ENCODE results near the gene FGF18.

FGF18 gene

DNA sequence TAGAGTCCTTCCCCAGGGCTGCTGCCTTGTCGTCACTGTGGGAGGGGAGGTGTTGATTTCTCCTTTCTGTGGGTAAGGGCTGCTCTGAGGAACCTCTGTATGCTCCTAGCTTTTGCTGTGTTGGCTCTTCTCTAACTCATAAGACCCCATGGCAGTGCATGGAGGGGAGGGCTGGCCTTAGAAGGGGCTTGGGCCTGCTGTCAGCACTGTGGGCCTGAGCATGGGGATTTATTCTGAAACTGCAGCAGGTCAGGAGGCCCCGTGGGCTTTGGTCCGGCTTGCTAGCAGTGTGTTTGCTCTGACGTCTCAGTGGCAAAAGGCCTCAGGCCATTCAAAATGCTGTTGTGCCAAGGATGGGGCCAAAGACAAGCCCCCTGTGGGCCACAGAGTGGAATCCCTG lies 6.8 kb downstream of the FGF18 start:
- no peak for DNase-seq (ENCODE audit: low read depth, low spot score)
- no peak overlapping the region for H3K4me3 ChIP-seq (ENCODE audit: low read depth, low read length)
- in situ Hi-C loops (cut with HindIII; ENCODE audit: low sequenced_read_pairs): no loop called here
- TF ChIP-seq, protein P1, sequence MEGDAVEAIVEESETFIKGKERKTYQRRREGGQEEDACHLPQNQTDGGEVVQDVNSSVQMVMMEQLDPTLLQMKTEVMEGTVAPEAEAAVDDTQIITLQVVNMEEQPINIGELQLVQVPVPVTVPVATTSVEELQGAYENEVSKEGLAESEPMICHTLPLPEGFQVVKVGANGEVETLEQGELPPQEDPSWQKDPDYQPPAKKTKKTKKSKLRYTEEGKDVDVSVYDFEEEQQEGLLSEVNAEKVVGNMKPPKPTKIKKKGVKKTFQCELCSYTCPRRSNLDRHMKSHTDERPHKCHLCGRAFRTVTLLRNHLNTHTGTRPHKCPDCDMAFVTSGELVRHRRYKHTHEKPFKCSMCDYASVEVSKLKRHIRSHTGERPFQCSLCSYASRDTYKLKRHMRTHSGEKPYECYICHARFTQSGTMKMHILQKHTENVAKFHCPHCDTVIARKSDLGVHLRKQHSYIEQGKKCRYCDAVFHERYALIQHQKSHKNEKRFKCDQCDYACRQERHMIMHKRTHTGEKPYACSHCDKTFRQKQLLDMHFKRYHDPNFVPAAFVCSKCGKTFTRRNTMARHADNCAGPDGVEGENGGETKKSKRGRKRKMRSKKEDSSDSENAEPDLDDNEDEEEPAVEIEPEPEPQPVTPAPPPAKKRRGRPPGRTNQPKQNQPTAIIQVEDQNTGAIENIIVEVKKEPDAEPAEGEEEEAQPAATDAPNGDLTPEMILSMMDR (IDR thresholded peaks at IDR 0.05; ENCODE audit: low read depth, low read length): no peak

DNA sequence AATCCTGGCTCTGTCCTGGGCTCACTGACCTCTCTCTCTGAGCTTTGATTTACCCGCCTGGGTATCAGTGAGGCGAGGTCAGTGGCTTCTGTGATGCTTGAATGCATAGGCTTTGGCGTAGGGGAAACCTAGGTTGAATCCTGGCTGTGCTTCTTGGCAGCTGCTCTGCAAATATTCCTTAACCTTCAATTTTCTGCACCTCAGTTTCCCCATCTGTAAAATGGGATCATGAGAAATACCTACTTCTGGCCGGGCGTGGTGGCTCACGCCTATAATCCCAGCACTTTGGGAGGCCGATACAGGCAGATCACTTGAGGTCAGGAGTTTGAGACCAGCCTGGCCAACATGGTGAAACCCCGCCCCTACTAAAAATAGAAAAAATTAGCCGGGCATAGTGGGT lies 7.2 kb downstream of the FGF18 start:
- H3K4me3 ChIP-seq (ENCODE audit: low read depth, low read length): no peak overlapping the region
- in situ Hi-C loops (cut with HindIII; ENCODE audit: low sequenced_read_pairs): no loop called here
- TF ChIP-seq, protein P1 (IDR thresholded peaks at IDR 0.05; ENCODE audit: low read depth, low read length): no peak
- no peak for DNase-seq (ENCODE audit: low read depth, low spot score)

DNA sequence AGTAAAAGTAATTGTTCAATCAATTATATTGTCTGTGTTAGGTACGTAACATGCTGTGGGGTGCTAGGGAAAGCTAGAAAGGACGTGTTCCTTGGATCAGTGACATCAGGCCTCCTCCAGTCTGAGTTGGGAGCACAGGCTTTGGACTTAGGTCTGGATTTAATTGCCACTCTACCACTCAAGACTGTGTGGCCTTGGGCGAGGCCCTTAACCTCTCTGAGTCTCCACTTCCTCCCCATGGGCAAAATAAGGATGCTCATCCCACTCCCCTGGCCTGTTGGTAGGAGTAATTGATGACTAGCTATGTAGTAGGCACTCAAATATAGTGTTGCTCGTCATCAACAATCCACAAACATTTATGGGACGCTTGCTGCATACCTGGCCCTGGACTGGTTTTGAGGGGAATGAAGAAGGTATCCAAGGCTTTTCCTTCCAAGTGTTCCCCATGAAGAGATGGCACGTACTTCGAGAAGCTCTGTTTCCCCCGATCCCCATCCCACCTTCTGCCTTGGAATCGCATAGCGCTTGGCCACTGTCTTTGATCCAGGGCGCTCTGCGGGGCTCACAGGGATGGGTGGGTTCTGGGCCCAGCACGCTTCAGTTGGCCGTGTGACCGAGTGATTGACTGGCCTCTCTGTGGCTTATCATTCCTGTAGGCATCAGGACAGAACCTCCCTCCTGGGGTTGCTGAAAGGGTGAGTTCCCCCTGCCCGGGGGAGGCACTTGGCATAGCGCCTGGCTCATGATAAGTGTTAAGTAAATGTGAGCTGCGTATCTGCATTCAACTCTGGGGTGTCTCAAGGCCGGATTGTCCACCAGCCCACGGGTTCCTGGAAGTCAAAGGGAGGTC lies 8.1 kb downstream of the FGF18 start:
- in situ Hi-C loops (cut with HindIII; ENCODE audit: low sequenced_read_pairs): no loop called here
- DNase-seq (ENCODE audit: low read depth, low spot score): no peak

DNA sequence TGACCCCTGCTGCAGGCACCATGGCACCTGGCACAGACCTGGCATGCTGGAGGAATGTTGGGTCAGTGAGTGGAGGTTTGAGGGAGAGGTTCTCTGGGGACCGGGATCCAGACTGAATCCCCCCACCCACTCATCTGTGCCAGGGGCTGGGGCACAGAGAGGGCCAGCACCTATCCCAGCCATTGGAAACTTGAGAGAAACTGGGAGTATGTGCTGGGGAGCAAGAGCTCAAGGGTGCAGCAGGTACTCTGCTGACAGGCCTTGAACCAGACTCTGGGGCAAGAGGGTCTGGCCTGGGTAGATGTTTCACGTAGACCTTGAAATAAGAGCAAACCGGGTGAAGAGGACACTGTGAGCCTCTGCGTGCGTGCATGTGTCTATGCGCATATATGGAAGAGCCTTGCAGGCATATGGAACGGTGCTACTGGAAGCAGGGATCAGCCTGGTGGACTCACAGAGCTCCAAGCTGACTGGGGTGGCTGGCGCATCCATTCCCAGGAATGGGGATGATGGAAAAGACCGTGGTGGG lies 8.8 kb downstream of the FGF18 start:
- no peak overlapping the region for H3K4me3 ChIP-seq (ENCODE audit: low read depth, low read length)
- in situ Hi-C loops (cut with HindIII; ENCODE audit: low sequenced_read_pairs): no loop called here
- DNase-seq (ENCODE audit: low read depth, low spot score): no peak
- TF ChIP-seq, protein P1 (IDR thresholded peaks at IDR 0.05; ENCODE audit: low read depth, low read length): no peak

More for the DNA sequence above, 8.1 kb downstream of the FGF18 start:
- no peak overlapping the region for H3K4me3 ChIP-seq (ENCODE audit: low read depth, low read length)
- TF ChIP-seq, protein P1 (IDR thresholded peaks at IDR 0.05; ENCODE audit: low read depth, low read length): no peak

DNA sequence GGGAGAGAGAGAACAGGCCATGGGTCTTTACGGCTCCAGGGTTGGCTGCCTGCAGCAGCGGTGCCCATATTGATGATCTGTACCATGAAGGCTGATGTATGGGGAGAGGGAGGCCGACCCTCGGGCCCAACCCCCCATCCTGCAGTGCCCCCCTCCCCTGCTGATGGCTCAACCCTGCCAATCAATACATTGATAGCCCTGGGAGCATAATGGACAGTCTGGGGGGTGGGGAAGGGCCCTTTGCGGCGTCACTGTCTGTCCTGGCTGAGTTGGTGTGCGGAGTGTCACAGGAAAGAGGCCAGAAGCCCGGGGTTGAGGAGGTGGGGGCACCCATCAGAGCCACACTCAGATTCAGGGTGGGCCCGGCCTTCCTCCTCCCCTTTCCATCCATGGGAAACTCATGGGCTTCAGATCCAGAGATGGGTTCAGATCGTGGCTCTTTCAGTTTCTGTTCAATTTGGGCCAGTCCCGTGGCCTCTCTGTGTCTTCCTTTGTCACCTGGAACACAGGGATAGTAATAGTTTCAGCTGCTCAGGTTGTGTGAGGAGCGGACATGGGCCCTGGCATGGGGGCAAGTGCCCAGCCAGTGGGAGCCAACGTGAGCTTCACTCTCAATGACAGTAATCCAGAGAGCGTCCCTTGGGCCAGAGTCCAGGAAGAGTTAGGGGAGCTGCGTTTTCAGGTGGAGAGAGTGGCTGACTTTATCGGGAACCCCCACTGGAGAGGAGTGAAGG lies 9.5 kb downstream of the FGF18 start:
- TF ChIP-seq, protein P1 (IDR thresholded peaks at IDR 0.05; ENCODE audit: low read depth, low read length): no peak
- in situ Hi-C loops (cut with HindIII; ENCODE audit: low sequenced_read_pairs): no loop called here
- DNase-seq (ENCODE audit: low read depth, low spot score): no peak
- no peak overlapping the region for H3K4me3 ChIP-seq (ENCODE audit: low read depth, low read length)

DNA sequence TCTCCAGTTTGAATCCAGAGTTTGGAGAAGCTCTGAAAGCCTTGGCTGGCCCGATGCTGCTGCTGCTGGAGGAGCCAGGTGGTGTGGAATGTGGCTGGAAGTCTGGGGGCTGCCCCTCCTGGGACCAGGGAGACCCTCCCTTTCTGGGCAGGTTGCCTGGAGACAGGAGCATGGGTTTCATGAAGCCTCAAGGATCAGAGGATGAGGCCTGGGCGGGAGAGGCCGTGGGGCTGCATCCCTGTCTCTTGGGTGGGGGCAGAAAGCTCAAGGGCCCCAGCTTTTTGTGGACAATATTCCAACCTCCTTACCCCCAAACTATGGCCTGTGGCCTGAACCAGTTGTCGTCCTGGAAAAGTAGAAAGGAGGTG lies 10.1 kb downstream of the FGF18 start:
- no peak for DNase-seq (ENCODE audit: low read depth, low spot score)
- in situ Hi-C loops (cut with HindIII; ENCODE audit: low sequenced_read_pairs): no loop called here
- TF ChIP-seq, protein P1 (IDR thresholded peaks at IDR 0.05; ENCODE audit: low read depth, low read length): no peak

More for the DNA sequence above, 10.1 kb downstream of the FGF18 start:
- H3K4me3 ChIP-seq (ENCODE audit: low read depth, low read length): no peak overlapping the region
